Activated gamma-delta T cell (primary cell): ENCODE data around the gene CCNT2.
"Not testable (repeated sequence)": the region's sequence is repeated elsewhere in the genome, so short reads cannot be mapped to it uniquely, and the experiment has no call there.

Experiments used
- DNase-seq: peaks from one replicate; lab custom pipeline; 2025; lab: John Stamatoyannopoulos, UW

CCNT2 gene

DNA sequence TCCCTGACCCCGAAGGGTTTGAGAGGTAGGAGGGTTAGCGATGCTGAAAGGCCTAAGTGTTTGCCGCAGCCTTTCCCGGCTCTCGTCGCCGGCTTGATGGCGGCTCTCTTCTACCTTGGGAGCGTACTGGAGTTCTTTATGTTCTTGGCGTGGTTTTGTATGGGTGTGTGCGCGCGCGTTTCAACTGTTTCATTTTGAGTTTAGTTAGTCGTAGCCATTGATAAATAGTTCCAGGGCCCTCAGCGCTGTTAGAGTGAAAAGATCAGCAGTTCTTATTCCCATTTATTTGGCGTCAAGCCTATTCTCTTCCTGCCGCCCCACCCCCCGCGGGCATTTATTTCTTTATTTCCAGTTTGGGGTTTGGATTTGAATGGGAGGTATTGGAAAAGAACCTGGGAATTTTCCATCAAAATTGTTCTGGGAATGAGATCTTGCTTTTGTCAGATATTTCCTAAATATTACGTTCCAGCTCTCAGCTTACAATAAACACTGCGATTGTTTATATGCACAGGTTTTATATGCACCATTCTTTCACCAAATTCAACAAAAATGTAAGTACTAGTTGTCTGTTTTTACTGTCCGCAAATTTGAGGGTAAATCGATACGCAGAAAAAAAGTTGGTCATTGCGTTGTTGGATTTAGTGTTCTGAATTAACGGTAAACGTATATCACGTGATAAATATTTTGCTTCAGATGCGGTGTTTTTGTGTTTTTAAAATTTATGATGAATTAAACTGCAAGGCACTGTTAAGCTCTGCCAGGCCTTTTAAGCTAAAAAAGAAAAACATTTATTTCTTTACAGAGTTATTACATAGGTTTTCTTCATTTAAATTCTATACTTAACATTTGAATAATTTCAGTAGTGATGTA is 954 bp downstream of the CCNT2 start:
- no peak for DNase-seq

DNA sequence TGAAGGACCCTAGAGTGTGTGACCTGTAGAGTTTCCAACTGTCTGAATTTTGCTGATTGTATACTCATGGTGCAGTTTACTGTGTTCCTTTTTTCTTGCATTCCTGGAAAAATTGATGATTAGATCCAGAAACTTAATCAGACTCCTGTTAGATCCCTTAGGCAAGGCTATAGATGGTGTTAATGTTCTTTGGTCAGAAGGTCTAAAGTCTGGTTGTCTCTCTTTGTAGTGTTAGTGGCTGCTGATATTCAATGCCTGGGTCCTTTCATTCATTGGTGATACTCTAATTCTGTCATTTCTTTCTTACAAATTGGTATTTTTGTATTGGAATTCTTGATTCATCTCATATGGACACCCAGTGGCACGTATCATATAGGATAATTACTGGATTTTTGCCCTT is 6.3 kb downstream of the CCNT2 start:
- no peak for DNase-seq

DNA sequence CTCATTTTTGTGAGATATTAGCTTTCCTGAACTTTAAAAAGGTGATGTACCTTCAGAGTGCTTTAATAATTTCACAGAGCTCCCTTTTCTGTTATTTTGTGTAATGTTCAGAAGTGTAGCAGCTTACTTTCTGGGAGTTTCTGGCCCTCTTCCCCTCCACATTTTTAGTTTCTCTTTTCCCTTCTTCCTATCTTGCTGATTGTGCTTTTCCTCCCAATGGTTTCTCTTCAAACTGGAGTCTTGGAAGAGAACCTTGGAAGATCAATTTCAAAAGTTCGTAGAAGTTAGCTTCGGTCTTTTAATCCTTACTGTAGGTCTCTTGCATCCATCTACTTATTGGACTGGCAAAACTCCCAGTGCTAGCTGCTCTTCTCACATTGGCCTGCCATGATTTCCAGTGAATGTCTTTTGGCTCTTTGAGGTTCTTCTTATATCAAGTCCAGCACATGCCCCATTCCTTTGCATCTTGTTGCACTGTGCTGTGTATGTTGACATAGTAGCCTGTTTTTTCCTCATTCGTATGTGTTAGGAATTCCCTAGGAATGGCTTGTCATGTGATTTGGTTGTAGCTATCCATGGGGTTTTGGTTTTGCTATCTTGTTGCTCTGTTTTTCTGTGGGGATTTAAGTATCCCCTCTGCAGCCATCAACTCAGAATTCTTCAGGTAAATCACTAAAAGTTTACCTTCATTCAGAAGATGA is 7.8 kb downstream of the CCNT2 start:
- DNase-seq, result no peak

GRCh38 chr2:134927195-134927594 is 8.6 kb downstream of the CCNT2 start:
- no peak for DNase-seq

- DNase-seq, result no peak
Observed at GRCh38 chr2:134932864-134933526, 14.4 kb downstream of the CCNT2 start.

- DNase-seq, result no peak
Observed at GRCh38 chr2:134933732-134934131, 15.1 kb downstream of the CCNT2 start.

DNA sequence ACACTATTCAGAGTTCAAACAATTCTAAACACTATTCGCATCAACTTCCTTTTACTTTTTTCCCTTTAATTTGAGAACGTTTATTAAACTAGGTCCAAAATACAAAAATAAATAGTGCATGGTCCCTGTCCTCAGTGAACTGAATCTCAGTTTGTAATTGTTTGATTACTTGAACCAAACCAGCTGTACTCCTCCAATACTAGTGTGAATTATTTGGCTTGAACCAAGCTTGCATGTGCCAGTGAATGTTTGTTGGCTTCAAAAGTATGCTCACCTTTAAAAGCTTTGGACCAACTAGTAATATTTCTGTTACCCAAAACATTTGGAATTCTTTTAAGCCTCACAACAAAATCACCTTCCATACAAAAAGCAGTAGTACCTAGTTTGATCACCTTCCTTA is 15.5 kb downstream of the CCNT2 start:
- DNase-seq, result no peak

GRCh38 chr2:134934641-134935040 is 16.0 kb downstream of the CCNT2 start:
- no peak for DNase-seq

DNA sequence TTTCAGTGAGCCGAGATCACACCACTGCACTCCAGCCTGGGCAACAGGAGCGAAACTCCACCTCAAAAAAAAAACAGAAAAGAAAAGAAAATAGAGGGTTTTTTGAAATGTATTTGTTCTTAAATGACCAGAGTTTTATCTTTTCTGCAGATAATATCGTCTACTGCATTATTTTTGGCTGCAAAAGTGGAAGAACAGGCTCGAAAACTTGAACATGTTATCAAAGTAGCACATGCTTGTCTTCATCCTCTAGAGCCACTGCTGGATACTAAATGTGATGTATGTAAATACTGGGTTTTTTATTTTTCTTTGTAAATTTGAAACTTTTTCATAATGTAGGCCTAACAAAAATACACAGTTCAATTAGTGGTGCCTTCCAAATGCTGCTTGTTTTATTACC is 18.1 kb downstream of the CCNT2 start:
- DNase-seq, result no peak

- DNase-seq, result no peak
Observed at GRCh38 chr2:134943540-134943939, 24.9 kb downstream of the CCNT2 start.

DNA sequence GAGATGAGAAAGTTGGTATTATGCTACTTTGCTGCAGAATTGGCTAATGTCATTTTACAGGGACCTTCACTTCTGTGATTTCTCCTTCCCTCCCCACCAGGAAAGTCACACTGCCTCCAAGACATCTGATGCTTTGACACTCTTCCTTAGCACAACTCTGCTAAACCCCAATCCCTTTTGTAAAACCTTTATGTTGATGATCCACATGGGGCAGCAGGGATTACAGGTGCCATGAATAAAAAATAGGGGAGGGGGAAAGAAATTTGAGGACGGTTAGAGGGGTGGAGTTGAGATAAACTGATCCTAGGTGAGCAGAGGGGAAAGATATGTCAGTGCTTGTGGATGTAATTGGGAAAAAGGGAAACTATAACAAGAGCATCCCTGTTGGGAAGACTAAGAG is 26.4 kb downstream of the CCNT2 start:
- DNase-seq, result no peak

DNA sequence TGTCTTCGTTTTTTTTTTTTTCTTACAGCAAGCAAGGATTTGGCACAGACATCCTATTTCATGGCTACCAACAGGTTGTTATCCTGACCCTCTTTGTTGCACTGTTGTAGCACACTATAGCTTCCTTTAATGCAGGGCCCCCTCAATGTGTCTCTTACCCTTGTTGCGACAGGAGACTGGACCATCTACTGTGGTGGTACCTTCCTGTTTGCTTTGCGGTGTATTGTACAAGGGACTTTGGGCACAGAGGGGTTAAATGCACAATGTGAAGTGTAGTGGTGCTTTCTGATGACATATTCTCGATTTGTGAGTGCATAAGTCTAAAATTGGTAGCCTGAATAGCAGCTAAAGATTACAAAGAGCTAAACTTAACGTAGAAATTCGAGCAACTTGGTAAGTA is 27.5 kb downstream of the CCNT2 start:
- DNase-seq, result no peak

DNA sequence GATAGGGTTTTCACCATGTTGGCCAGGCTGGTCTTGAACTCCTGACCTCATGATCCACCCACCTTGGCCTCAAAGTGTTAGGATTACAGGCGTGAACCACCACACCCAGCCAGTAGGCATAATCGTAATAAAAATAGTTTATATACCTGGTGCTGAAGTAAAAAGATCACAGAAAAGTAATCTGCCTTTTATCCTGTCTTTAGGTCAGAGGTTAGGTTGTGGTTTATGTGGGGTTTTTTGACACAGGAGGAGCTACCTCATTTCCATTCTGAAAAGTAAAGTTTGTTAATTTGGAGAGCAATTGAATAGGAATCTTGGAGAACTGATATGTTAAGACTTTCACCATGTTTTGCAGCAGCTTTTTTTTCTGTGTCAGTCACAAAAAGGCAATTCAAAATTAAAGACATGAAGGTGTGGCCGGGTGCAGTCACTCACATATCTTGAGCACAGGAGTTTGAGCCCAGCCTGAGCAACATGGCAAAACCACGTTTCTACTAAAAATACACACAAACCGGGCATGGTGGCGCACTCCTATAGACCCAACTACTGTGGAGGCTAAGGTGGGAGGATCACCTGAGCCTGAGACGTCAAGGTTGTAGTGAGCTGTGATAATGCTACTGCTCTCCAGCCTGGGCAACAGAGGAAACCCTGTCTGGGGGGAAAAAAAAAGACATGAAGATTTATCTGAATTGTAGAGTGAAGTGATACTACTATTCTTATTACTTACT is 31.5 kb downstream of the CCNT2 start:
- DNase-seq, result no peak

GRCh38 chr2:134950886-134951285 is 32.3 kb downstream of the CCNT2 start:
- DNase-seq, result no peak

GRCh38 chr2:134952608-134953007 is 34.0 kb downstream of the CCNT2 start:
- no peak for DNase-seq

DNA sequence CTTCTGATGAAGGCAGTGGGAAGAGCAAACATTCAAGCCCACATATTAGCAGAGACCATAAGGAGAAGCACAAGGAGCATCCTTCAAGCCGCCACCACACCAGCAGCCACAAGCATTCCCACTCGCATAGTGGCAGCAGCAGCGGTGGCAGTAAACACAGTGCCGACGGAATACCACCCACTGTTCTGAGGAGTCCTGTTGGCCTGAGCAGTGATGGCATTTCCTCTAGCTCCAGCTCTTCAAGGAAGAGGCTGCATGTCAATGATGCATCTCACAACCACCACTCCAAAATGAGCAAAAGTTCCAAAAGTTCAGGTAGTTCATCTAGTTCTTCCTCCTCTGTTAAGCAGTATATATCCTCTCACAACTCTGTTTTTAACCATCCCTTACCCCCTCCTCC is 35.4 kb downstream of the CCNT2 start:
- no peak for DNase-seq

GRCh38 chr2:134955744-134956143 is 37.1 kb downstream of the CCNT2 start:
- no peak for DNase-seq

DNA sequence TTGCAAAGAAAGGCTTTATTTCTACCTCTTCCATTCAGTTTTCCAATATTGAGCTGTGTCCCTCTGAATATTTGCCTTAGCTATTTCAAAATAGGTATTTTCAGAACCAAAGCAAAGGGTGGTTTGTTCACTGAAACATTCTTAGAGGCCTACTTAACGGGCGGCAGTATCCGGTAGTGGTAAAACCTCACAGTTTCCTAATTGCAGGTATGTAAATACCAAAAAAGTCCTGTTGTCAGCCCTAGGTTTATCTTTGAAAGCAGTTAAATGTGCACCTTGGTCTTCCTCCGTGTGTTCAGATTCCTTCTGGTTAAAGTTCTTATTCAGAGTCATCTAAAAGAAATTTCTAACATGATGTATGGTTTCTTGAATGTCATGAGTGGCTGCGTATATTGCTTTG is 38.9 kb downstream of the CCNT2 start:
- no peak for DNase-seq

DNA sequence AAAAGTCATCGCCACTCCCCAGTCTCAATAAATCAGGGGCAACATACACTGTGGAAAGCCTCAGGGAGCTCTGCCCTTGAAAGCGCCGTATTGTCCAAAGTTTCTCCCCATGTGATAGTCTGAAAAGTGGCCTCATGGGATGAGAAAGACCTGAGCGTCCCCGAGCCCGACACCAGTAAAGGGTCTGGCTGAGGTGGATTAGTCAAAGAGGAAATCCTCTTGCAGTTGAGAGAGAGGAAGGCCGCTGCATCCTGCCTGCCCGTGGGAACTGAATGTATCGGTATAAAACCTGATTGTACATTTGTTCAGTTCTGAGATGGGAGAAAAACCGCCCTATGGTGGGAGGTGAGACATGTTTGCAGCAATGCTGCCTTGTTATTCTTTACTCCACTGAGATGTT is 48.5 kb downstream of the CCNT2 start:
- not testable (repeated sequence) for DNase-seq

GRCh38 chr2:134973241-134974138 is 54.9 kb downstream of the CCNT2 start:
- DNase-seq, result no peak
